Activated CD4-positive, alpha-beta T cell treated with anti-CD3 and anti-CD28 coated beads, Interleukin-2, amount 50 U/mL, for 4 hours (primary cell): ENCODE data around the gene KCNA5.

Experiments used
- DNase-seq, 2 experiments: peaks; one replicate each; pipeline ENCODE4 v3.0.0-alpha.2; 2020

The KCNA5 gene

GRCh38 chr12:5064913-5065490 lies 21.3 kb downstream of the KCNA5 start:
- no peak for DNase-seq

- DNase-seq = no peak
Measured at GRCh38 chr12:5066251-5066650, 22.6 kb downstream of the KCNA5 start.

- no peak for DNase-seq
Measured at GRCh38 chr12:5068126-5068525, 24.4 kb downstream of the KCNA5 start.

GRCh38 chr12:5068619-5069018 lies 24.9 kb downstream of the KCNA5 start:
- no peak for DNase-seq

- DNase-seq = no peak
Measured at GRCh38 chr12:5070090-5070489, 26.4 kb downstream of the KCNA5 start.

DNA sequence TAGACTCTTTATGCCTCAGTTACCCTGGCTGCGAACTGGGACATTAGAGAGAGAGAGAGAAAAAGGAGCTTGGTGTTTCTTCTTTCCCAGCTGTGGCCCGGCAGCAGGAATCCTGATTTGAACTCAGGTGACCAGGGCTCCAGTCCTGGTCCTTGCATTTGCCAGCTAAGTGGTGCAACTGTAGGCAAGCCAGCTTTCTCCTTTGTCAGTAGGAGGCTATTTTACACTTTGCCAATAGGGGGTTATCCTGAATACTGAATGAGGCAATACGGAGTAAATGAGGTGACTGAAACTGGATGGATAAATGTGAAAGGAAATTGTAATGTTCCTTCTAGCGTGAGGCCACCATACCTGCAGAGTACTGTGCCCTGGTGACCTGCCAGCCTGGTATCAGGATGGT lies 27.8 kb downstream of the KCNA5 start:
- DNase-seq = no peak

DNA sequence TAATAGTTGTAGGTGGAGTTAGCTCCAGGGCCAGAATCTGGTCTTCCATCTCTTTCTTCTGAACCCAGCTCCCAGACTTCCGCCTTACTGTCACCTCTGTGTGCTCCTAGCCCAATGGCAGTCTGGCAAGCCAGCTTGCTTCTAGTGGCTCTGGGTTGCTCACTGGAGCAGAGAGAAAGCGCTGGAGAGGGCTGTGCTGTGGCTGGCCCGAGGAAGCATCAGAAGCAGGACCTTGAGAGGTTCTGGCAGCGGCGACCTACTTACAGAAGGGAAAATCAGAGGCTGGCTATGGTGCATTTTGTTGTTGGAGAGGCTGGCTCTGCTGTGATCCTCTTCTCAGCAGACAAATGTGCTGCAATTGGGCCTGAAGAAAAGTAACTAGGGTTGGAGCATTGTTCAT lies 28.6 kb downstream of the KCNA5 start:
- no peak for DNase-seq

GRCh38 chr12:5073054-5073453 lies 29.4 kb downstream of the KCNA5 start:
- DNase-seq = no peak

DNA sequence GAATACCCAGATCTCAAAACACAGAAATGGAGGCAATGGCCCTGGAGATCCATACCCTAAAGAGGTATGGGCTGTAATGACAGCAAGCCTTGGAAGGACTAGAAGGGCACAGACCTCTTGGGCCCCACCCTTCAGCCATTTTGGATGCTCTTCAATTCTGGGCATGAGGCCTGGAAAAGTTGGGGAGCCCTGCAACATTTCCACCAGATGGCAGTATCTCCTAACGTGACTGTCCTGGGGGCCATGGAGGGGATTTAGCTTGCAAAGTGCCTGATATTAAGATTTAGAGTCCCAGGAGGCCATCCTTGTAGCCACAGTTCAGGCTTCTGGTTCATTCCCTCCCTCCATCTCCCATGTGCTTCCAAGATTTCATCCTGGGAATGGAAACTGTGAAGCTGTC lies 30.2 kb downstream of the KCNA5 start:
- DNase-seq = no peak

- DNase-seq = no peak
Measured at GRCh38 chr12:5076761-5077160, 33.1 kb downstream of the KCNA5 start.

DNA sequence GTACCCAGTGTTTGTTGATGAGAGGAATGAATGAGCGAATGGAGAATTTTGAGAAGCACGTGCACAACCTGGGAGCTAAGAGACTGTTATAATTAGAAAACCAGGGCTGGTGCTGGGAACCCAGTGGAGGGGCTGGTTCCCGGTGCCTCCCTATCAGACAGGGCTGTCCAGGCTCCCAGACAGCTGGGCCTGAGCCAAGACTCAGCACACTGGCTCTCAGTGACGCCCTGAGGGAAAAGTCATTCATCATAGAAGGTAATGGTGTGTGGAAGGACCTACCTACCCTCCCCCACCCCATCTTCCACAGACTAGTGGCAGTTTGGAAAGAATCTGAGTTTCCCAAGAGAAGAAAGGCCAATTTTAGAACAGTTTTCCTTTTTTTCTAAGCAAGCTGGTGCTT lies 34.7 kb downstream of the KCNA5 start:
- no peak for DNase-seq

DNA sequence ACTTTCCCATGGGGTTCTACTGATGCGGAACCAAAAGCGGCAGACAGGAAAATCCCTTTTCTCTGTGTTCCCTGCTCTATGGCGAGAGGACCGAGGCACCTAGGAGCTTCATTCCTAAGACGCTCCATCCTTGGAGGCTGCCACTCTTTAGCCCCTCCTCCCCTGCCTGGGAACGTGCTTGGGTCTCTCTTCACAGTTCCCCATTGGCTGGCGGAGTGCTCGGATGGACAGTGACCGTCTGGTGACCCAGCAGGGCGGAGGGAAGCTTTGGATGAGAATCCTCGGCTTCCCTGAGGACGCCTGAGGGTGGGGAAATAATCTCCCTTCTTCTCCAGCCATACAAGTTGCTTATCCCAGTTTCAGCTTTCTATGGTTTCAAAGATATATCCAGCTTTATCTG lies 37.3 kb downstream of the KCNA5 start:
- no peak for DNase-seq

- no peak for DNase-seq
Measured at GRCh38 chr12:5083955-5084849, 40.5 kb downstream of the KCNA5 start.

GRCh38 chr12:5085896-5086295 lies 42.2 kb downstream of the KCNA5 start:
- no peak for DNase-seq

DNA sequence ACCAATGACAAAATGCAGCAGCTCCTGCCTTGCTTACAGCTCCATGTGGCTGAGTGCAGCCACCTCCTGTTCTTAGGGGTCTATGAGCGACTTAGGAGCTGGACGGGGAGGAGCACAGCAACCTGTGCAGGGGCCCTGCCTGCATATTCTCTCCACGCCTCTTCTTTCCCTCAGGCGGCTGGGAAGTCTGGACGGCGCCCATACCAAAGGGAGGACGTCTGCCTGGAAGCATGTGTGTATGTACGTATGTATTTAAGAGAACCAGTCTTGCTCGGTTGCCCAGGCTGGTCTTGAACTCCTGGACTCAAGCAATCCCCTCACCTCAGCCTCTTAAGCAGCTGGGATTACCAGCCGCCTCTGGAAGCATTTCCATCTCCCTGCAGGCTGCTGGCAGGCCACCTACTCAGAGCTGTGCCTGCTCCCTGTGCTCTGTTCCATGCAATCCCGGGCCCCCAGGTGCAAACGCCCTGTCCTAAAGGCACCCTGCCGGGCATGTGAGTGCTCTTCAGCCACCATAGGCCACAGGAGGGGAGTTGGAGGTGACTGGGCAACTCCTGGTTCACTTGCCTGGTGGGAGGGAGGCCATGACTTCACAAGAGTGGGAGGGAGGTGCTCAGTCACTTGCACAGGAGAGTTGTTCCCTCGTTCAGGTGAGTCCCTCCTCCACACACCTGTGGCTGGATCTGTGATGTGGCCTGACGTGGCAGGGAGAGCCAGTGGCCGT lies 44.3 kb downstream of the KCNA5 start:
- no peak for DNase-seq

- no peak for DNase-seq
Measured at GRCh38 chr12:5088586-5089264, 45.0 kb downstream of the KCNA5 start.

- no peak for DNase-seq
Measured at GRCh38 chr12:5094551-5094950, 50.9 kb downstream of the KCNA5 start.

DNA sequence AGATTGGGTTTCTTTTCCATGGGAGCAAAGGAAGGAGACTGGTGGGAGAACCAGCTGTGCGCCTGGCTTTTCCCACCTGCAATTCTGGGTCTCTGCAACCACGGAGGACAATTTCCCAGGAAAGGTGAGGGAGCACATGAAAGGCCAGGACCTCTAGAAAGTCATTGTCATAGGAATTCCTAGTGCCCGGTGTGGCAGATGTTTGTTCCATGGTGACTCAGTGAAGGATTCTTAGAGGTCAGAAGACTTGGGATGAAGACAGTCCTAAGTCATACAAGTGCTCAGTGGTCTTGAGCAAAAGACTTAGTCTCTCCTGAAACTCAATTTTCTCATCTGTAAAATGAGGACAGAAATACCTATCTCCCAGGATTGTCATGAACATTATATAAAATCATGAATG lies 51.3 kb downstream of the KCNA5 start:
- no peak for DNase-seq
